HG02678 (cell line): ENCODE measurements around the gene TRIM65.
A peak's percentile ranks its signal among the peaks of the same experiment; 100 is the strongest.
"Not testable (repeated sequence)": the region's sequence is repeated elsewhere in the genome, so short reads cannot be mapped to it uniquely, and the experiment has no call there.

Experiments
- ATAC-seq: cut with Tn5 transposase; IDR thresholded peaks from one replicate; pipeline ENCODE4 v1.9.1; 2021; ENCODE audit warnings: mild to moderate bottlenecking, moderate library complexity; ENCODE audit not compliant: unreplicated experiment

The TRIM65 gene

GRCh38 chr17:75876190-75876937 lies 20.4 kb downstream of the TRIM65 start:
- ATAC-seq, result no peak

- no peak for ATAC-seq
Measured at GRCh38 chr17:75875940-75876189, 20.9 kb downstream of the TRIM65 start.

GRCh38 chr17:75875182-75875939 lies 21.4 kb downstream of the TRIM65 start:
- ATAC-seq, result no peak

GRCh38 chr17:75874323-75875181 lies 22.2 kb downstream of the TRIM65 start:
- ATAC-seq, result no peak

- ATAC-seq, result no peak
Measured at GRCh38 chr17:75873587-75874322, 23.0 kb downstream of the TRIM65 start.

GRCh38 chr17:75872434-75873351 lies 24.1 kb downstream of the TRIM65 start:
- no peak for ATAC-seq

- not testable (repeated sequence) for ATAC-seq
Measured at GRCh38 chr17:75870228-75870627, 26.5 kb downstream of the TRIM65 start.

- ATAC-seq, result no peak
Measured at GRCh38 chr17:75869282-75870141, 27.2 kb downstream of the TRIM65 start.

GRCh38 chr17:75868730-75869281 lies 27.9 kb downstream of the TRIM65 start:
- not testable (repeated sequence) for ATAC-seq

- not testable (repeated sequence) for ATAC-seq
Measured at GRCh38 chr17:75865404-75866188, 31.2 kb downstream of the TRIM65 start.

- ATAC-seq, result peak; percentile 17
Measured at GRCh38 chr17:75864887-75865286, 31.9 kb downstream of the TRIM65 start.

- peak; percentile 79 for ATAC-seq
Measured at GRCh38 chr17:75864448-75864871, 32.3 kb downstream of the TRIM65 start.

- ATAC-seq, result no peak
Measured at GRCh38 chr17:75861927-75862317, 34.8 kb downstream of the TRIM65 start.

- not testable (repeated sequence) for ATAC-seq
Measured at GRCh38 chr17:75859358-75859757, 37.4 kb downstream of the TRIM65 start.

GRCh38 chr17:75856062-75856756 lies 40.5 kb downstream of the TRIM65 start:
- no peak for ATAC-seq

- peak; percentile 86 for ATAC-seq
Measured at GRCh38 chr17:75855310-75856061, 41.3 kb downstream of the TRIM65 start, which contains the start of gene WBP2. Gene WBP2, minus strand, starts transcription at chr17:75855335. Its CDS starts 38 bp downstream, at chr17:75855297.
